Superior temporal gyrus (tissue), 1 donor: ENCODE results near the gene ETNK2.
"Not testable (repeated sequence)": the region's sequence is repeated elsewhere in the genome, so short reads cannot be mapped to it uniquely, and the experiment has no call there.

ENCODE experiments used
- DNase-seq: peaks from one replicate; pipeline ENCODE4 v3.0.0-alpha.2; 2016; ENCODE audit errors: extremely low spot score

ETNK2 gene

GRCh38 chr1:204126386-204126785, 25.5 kb downstream of the ETNK2 start:
- DNase-seq = no peak

DNA sequence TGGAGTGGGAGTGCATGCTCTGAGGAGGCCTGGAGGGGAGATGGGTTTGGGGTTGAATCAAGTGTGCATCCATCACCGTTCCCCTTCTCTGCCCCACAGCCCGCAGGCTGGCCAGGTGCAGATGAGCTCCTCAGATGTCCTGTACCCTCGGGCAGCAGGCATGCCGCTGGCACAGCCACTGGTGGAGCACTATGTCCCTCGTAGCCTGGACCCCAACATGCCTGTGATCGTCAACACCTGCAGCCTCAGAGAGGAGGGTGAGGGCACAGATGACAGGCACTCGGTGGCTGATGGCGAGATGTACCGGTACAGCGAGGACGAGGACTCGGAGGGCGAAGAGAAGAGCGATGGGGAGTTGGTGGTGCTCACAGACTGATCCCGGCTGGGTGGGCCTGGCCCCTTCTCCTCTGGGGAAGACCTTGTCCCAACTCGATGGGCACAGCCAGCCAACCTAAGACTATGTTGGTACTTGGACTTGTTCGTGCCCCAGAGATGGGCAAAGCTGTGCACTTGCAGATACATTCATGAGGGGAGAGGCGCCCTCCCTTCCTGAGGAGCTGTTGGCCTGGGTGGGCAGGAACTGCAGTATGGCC, 26.0 kb downstream of the ETNK2 start:
- DNase-seq = no peak

DNA sequence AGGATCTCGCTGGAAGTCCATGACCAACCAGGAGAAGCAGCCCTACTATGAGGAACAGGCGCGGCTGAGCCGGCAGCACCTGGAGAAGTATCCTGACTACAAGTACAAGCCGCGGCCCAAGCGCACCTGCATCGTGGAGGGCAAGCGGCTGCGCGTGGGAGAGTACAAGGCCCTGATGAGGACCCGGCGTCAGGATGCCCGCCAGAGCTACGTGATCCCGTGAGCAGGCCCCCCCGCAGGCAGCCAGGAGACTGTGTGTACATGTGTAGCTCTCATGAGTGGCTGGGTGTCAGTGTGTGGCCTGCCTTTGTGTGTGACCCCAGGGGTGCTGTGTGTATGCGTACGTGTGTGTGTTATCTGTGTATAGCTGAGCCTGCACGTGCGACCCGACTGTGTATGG, 27.2 kb downstream of the ETNK2 start:
- DNase-seq = no peak

GRCh38 chr1:204123376-204123775, 28.5 kb downstream of the ETNK2 start:
- DNase-seq = no peak

- DNase-seq = no peak
Observed at GRCh38 chr1:204121840-204122555, 29.8 kb downstream of the ETNK2 start.

DNA sequence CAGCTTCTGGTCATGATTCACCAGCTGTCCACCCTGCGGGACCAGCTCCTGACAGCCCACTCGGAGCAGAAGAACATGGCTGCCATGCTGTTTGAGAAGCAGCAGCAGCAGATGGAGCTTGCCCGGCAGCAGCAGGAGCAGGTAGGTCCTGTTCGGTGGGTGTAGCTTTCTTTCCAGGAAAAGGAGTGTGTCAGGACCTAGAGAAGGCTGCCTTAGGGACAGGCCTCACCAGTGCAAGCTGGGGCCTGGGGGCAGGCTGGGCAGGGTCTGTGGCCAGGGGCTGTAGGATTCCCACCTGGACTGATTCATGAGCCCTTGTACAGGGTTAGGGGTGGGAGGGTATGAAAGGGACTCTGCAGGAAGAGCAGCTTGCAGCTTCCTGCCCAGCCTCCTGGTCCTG, 35.3 kb downstream of the ETNK2 start:
- no peak for DNase-seq

DNA sequence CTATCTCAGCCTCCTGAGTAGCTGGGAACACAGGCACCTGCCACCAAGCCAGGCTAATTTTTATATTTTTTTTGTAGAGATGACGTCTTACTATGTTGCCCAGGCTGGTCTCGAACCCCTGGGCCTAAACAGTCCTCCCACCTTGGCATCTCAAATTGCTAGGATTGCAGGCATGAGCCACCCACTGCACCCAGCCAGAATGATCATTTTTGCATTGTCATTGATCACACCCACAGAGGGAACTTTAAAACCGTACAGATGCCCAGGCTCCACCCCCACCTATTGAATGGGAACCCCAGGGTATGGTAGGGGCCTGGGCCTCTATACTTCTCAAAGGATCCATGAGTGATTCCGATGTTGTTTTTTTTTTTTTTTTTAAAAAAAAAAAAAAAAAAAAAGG, 36.7 kb downstream of the ETNK2 start:
- no peak for DNase-seq

- no peak for DNase-seq
Observed at GRCh38 chr1:204114606-204115005, 37.2 kb downstream of the ETNK2 start.

- no peak for DNase-seq
Observed at GRCh38 chr1:204113896-204114295, 37.9 kb downstream of the ETNK2 start.

DNA sequence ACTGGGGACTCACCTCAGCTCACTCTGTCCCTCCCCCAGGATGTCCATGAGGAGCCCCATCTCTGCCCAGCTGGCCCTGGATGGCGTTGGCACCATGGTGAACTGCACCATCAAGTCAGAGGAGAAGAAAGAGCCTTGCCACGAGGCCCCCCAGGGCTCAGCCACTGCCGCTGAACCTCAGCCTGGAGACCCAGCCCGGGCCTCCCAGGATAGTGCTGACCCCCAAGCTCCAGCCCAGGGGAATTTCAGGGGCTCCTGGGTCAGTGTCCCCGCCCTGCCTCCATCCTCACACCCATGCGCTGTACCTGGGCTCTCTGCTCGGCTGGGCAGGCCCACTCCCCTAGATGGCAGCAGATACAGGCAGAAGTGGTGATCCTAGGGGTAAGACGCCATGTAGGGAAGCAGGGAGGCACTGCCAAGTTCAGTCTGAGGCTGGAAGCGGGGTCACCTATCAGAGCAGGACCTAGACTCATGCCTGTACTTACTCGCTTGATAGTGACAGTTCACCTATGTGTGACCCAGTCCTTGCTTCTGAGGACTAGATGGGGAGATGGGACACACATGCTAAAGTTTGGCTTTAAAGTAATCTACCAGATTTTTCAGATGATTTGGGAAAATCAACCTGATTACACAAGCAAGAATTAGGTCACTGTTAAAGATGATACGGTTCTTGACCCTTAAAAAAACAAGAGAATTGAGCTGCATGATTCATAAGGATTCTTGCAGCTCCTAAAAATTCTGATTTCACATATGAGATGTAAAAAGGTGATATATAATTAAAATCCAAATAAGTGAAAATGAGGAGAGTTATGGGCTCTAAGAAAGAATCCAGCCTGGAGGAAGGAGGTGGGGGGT, 38.7 kb downstream of the ETNK2 start:
- no peak for DNase-seq

GRCh38 chr1:204110894-204111633, 40.8 kb downstream of the ETNK2 start:
- no peak for DNase-seq

DNA sequence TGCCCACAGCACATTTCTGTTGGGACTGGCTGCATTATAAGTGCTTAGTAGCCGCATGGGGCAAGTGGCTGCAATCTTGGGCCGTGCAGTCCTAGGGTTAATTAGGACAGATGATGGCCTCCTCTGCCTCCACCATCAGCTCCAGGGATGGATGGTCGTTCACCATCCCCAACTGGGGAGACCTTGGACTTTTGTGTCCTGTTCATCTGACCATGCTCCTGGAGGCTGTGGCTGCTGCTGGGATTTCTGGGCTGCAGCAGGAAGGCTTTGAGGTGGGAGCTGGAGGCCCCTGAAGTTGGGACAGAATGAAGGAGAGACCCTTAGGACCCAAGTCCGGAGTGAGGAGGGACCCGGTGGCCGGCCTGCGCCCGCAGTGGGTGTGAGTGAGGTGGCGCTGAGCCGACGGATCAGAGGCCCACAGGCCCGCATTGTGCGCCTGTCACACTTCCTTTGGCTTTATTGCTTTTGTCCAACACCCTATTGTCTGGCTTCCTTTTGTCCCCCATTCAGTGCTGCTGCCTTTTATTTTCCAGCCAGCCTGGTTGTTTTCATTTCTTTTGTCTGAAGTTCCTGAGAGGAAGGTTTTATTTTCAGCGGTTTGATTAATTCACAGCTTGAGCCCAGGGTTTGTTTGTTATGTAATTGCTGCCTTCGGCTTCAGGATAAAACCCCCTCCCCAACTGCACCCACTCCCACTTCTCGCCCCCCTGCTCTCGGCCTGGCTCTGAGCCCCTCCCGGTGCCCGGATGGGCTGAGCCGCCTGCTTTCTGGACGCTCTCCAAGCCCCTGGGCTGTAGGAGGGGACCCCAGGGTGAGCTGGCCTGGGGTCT, 43.3 kb downstream of the ETNK2 start:
- DNase-seq = no peak

- no peak for DNase-seq
Observed at GRCh38 chr1:204107892-204108291, 44.0 kb downstream of the ETNK2 start.

DNA sequence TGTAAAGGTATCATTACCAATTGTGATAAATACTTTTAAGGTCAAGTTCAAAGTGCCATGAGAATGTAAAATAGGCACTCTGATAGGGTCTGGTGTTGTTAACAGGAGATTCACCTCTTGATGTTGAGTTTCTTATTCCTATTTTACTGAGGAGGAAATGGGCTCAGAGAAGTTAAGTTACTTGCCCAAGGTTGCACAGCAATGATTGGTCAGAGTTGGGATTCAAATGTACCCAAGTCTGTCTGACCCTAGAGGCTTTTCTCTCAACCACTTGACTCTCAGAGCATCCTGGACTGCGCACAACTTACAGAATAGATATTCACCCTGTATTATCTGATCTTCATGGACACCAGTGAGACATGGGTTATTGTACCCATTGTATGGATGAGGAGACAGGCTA, 45.0 kb downstream of the ETNK2 start:
- no peak for DNase-seq

DNA sequence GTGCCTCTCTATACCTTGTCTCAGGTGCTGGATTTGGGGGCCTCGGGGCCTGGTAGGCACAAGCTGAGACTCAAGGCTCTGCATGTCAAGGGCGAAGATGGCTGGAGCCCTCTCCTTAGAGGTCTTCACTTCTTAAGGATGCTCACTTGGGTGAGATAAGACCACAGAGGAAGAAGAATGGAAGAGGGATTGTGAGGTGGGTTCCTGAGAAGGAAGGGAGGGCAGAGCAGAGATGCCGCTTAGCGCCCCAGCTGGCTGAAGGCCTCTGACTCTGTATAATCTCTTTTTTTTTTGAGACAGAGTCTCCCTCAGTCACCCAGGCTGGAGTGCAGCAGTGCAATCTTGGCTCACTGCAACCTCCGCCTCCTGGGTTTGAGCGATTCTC, 46.7 kb downstream of the ETNK2 start:
- DNase-seq = no peak

GRCh38 chr1:204104331-204105130, 47.3 kb downstream of the ETNK2 start:
- DNase-seq = no peak

DNA sequence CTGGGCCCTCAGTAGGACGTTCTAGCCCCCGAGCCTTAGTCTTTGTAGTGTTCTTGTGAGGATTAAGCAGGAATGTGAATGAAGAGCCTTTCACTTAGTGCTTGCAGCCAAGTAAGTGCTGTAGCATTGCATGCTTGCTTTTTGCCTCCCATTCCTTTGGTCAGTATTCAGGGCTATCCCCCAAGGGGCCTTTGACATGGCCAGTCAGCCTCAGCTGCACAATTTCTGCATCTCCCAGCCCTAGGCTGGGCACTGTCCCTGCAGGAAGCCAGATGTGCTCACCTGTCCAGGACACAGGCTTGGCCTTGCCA, 48.5 kb downstream of the ETNK2 start:
- no peak for DNase-seq

DNA sequence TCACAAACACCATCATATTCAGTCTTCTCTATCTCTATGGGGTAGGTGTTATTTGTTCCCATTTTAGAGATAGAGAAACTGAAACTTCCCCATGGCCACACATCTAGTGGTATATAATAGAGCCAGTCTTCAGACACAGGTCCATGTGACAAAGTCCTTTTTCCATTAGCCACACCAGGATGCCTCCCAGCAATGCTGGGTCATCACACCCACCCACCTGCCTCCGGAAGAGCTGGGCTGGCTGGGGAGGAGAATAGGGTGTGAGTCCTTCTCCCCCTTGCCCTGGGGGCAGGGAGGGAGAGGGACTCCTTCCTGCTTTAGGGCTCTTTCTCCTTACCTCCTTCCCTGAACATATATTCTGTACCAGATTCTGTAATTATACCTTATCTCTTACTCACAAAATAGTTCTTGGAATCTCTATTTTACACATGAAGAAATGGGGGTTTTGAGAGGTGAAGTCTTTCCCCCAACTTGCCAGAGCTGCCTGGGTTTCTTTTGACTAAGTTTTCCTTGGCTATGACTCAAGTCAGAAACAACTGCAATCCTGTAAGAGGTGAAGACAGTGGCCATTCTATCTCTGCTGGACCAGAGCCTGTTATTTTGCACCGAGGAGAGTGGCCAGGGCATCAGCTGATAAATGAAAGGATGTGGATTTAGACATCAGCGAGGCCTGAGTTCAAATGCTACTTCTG, 49.0 kb downstream of the ETNK2 start:
- DNase-seq = no peak

DNA sequence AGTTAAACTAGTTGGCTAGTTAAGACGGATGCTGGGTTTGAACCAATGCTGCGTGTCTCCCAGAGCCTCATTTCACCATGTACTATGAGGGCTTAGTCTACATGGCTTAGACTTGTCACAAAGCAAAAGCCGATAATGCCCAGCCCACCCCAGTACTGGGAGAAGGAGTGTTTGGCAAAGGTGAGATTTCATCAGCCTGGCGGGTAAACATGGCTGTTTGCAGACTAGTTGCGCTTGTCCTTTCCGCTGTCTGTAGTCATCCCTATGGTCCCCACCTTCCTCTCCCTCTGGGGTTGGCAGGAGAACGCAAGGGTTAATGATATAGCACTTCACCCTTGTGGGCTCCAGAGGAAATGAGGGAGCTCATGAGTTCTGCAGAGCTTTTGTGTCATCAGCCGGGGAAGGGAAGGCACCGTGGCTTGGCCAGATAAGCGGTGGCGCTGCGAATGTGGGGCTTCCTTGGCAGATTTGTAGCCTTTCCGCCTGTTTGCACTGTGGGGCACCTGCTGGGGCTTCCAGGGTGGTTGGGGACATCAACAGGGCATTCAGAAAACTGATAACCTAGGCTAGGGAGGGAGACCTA, 49.7 kb downstream of the ETNK2 start:
- no peak for DNase-seq

DNA sequence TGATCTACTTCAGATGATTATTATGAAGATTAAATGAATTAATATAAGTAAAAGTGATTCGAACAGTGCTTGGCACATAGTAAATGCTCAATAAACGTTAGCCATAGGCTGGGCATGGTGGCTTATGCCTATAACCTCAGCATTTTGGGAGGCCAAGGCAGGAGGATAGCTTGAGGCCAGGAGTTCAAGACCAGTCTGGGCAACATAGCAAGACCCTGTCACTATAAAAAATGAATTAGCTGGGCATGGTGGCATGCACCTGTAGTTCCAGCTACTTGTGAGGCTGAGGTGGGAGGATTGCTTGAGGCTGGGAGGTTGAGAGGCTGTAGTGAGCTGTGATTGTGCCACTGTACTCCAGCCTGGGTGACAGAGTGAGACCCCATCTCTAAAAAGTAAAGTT, 52.1 kb downstream of the ETNK2 start:
- not testable (repeated sequence) for DNase-seq
